ENCODE measurements around the gene UCP3.
A peak's percentile ranks its signal among the peaks of the same experiment; 100 is the strongest.

Gene UCP3

DNA sequence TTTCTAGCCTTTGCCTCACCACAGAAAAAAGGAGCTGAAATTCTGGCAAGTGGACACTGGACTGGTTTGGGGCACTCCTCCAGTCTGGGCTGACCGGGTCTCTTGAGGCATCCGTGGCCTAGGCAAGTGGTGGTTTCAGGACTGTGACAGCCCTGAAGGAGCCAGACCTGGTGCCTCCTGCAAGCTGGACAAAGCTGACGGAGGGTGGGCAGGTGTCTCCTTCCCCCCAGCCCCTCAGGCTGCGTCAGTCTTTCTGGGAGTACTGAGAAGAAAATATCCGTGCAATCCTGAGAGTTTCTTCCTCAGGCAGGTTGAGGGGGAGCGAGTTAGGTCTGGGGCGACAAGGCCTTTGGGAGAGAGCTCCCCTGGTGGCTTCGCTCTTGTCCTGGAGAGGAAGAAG lies 4.3 kb upstream of the UCP3 start:
- no peaks in the 10 kb centered on the region for H3K9me3 ChIP-seq (ENCODE audit: insufficient read depth, low read length, severe bottlenecking)
- no peaks in the 10 kb centered on the region for H4K20me1 ChIP-seq (ENCODE audit: insufficient read depth, low read length)

DNA sequence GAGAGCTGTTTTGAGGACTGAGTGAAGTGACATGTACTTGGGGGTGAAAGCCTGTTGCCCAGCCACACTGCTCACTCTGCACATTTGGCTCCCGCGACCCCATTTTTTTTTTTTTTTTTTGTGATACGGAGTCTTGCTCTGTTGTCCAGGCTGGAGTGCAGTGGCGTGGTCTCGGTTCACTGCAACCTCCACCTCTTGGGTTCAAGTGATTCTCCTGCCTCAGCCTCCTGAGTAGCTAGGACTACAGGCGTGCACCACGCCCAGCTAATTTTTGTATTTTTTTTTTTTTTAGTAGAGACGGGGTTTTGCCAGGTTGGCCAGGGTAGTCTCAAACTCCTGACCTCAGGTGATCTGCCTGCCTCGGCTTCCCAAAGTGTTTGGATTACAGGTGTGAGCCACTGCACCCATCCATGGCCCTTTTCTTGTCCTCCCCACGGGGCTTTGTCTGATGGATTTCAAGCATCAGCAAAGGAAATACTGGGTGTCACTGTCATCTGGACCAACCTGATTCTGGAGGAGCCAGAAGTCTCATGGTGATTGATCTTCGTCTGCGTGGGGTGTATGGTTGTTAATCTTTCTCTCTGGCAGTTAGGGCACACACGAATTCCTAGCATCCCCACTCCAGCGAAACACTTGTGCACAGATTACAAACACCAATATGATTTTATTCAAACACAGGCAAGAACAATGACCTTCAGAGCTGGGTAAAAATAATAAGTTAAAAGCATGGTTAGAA lies 3.4 kb upstream of the UCP3 start:
- Histone ChIP-seq H3K79me2 (ENCODE audit: insufficient read depth, low read length) (no peaks in the 10 kb centered on the region), H3K4me2 (ENCODE audit: insufficient read depth, low read length) (no peak overlapping the region), H3K4me3 (ENCODE audit: low read depth in 1 of 2, low read length in 2 of 2) (no peak overlapping the region), H3K9ac (ENCODE audit: low read depth, low read length) (no peak overlapping the region), H2AFZ (ENCODE audit: low read depth, low read length) (no peak overlapping the region), H3K27ac (ENCODE audit: low read length) (no peak overlapping the region), H3K27me3 (ENCODE audit: insufficient read depth, low read length, poor library complexity) (no peaks in the 10 kb centered on the region), H3K9me3 (ENCODE audit: insufficient read depth, low read length, severe bottlenecking) (no peaks in the 10 kb centered on the region), H4K20me1 (ENCODE audit: insufficient read depth, low read length) (no peaks in the 10 kb centered on the region), H3K4me1 (ENCODE audit: insufficient read depth, low read length) (peaks cover 6% of the 10 kb centered on the region; the same call in 1 of the 2 replicates), H3K36me3 (ENCODE audit: insufficient read depth, low read length) (peaks cover 39% of the 10 kb centered on the region)
- no peak for DNase-seq
- TF ChIP-seq, protein P1, sequence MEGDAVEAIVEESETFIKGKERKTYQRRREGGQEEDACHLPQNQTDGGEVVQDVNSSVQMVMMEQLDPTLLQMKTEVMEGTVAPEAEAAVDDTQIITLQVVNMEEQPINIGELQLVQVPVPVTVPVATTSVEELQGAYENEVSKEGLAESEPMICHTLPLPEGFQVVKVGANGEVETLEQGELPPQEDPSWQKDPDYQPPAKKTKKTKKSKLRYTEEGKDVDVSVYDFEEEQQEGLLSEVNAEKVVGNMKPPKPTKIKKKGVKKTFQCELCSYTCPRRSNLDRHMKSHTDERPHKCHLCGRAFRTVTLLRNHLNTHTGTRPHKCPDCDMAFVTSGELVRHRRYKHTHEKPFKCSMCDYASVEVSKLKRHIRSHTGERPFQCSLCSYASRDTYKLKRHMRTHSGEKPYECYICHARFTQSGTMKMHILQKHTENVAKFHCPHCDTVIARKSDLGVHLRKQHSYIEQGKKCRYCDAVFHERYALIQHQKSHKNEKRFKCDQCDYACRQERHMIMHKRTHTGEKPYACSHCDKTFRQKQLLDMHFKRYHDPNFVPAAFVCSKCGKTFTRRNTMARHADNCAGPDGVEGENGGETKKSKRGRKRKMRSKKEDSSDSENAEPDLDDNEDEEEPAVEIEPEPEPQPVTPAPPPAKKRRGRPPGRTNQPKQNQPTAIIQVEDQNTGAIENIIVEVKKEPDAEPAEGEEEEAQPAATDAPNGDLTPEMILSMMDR (IDR thresholded peaks at IDR 0.05; ENCODE audit: borderline replicate concordance, extremely low read depth, low read length, poor library complexity, severe bottlenecking), result no peak
- TF ChIP-seq EZH2 (IDR thresholded peaks at IDR 0.05; ENCODE audit: borderline replicate concordance, low read depth, low read length, severe bottlenecking), result no peak
- ATAC-seq (ENCODE audit: insufficient read depth, low read depth), result no peak

More for the DNA sequence above, 4.3 kb upstream of the UCP3 start:
- H3K27me3 ChIP-seq (ENCODE audit: insufficient read depth, low read length, poor library complexity), result no peaks in the 10 kb centered on the region
- TF ChIP-seq, protein P1 (IDR thresholded peaks at IDR 0.05; ENCODE audit: borderline replicate concordance, extremely low read depth, low read length, poor library complexity, severe bottlenecking), result no peak
- TF ChIP-seq EZH2 (IDR thresholded peaks at IDR 0.05; ENCODE audit: borderline replicate concordance, low read depth, low read length, severe bottlenecking), result no peak
- H3K27ac ChIP-seq (ENCODE audit: low read length), result no peak overlapping the region
- DNase-seq (no peak), ATAC-seq (ENCODE audit: insufficient read depth, low read depth) (no peak)
- no peak overlapping the region for H2AFZ ChIP-seq (ENCODE audit: low read depth, low read length)
- H3K79me2 ChIP-seq (ENCODE audit: insufficient read depth, low read length), result no peaks in the 10 kb centered on the region
- no peak overlapping the region for H3K9ac ChIP-seq (ENCODE audit: low read depth, low read length)
- H3K4me3 ChIP-seq (ENCODE audit: low read depth in 1 of 2, low read length in 2 of 2), result no peak overlapping the region
- peaks cover 6% of the 10 kb centered on the region; the same call in 1 of the 2 replicates for H3K4me1 ChIP-seq (ENCODE audit: insufficient read depth, low read length)
- no peak overlapping the region for H3K4me2 ChIP-seq (ENCODE audit: insufficient read depth, low read length)
- peaks cover 42% of the 10 kb centered on the region for H3K36me3 ChIP-seq (ENCODE audit: insufficient read depth, low read length)

DNA sequence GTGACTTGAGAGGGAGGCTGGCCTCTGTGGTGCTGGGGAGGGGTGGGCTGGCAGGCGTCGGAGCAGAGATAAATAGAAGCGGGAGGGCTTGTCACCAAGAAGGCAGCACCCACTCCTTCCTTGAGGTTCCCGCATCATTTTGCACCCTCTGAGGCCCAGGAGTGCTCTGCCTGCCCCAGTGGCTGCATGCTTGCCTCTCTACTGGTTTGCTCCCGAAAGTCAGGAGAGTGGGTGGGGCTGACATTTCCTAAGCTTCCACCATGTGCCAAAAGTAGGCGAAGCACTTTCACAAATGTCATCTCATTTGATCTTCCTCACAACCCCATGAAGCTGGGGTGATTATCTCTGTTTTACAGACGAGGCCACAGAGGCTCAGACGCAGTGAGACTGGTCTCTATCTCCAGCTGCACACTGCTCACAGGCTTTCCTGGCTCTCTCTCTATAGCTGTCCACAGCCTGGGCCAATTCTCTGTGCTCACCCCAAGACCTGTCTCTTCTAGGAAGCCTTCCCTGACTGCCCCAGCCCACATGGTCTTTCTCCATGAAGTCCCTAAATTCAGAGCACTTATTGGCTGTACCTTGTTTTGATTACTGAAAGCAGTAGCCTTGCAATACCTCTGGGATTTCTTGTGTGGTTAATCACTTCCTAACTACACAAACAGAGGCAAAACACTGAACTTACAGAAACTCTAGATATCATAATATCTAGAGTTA lies 2.6 kb upstream of the UCP3 start:
- no peak overlapping the region for H2AFZ ChIP-seq (ENCODE audit: low read depth, low read length)
- no peak overlapping the region for H3K4me3 ChIP-seq (ENCODE audit: low read depth in 1 of 2, low read length in 2 of 2)
- H3K36me3 ChIP-seq (ENCODE audit: insufficient read depth, low read length), result peaks cover 33% of the 10 kb centered on the region
- 0 out of 2 replicates have a peak overlapping the region, but pooled peaks have one; percentile 13 for H3K27ac ChIP-seq (ENCODE audit: low read length)
- TF ChIP-seq, protein P1 (IDR thresholded peaks at IDR 0.05; ENCODE audit: borderline replicate concordance, extremely low read depth, low read length, poor library complexity, severe bottlenecking), result no peak
- no peak for TF ChIP-seq EZH2 (IDR thresholded peaks at IDR 0.05; ENCODE audit: borderline replicate concordance, low read depth, low read length, severe bottlenecking)
- H4K20me1 ChIP-seq (ENCODE audit: insufficient read depth, low read length), result no peaks in the 10 kb centered on the region
- no peaks in the 10 kb centered on the region for H3K27me3 ChIP-seq (ENCODE audit: insufficient read depth, low read length, poor library complexity)
- H3K9ac ChIP-seq (ENCODE audit: low read depth, low read length), result no peak overlapping the region
- peaks cover 6% of the 10 kb centered on the region; the same call in 1 of the 2 replicates for H3K4me1 ChIP-seq (ENCODE audit: insufficient read depth, low read length)
- no peak for ATAC-seq (ENCODE audit: insufficient read depth, low read depth)
- H3K9me3 ChIP-seq (ENCODE audit: insufficient read depth, low read length, severe bottlenecking), result no peaks in the 10 kb centered on the region
- H3K4me2 ChIP-seq (ENCODE audit: insufficient read depth, low read length), result no peak overlapping the region
- H3K79me2 ChIP-seq (ENCODE audit: insufficient read depth, low read length), result no peaks in the 10 kb centered on the region
- no peak for DNase-seq
